BLaER1 treated with 17β-estradiol and CSF1 and Interleukin-3, amounts not matched to agents 10 nM and 100 nM (cell line): ENCODE data around the gene SYNDIG1.

Source experiments
- H3K27ac ChIP-seq, 11 experiments: shearing (Covaris generic); formaldehyde crosslinking; 2 replicates each; pipeline ENCODE4 v1.8.1; 2022
- H3K27me3 ChIP-seq, 11 experiments: shearing (Covaris generic); formaldehyde crosslinking; 2 replicates each; pipeline ENCODE4 v1.8.1; 2022
- H3K36me3 ChIP-seq, 11 experiments: shearing (Covaris generic); formaldehyde crosslinking; 2 replicates each; pipeline ENCODE4 v1.8.1; 2022
- H3K4me1 ChIP-seq, 10 experiments: shearing (Covaris generic); formaldehyde crosslinking; 2 replicates each; pipeline ENCODE4 v1.8.1; 2022
- H3K4me2 ChIP-seq, 11 experiments: shearing (Covaris generic); formaldehyde crosslinking; 2 replicates each; pipeline ENCODE4 v1.8.1; 2022
- H3K4me3 ChIP-seq, 10 experiments: shearing (Covaris generic); formaldehyde crosslinking; 2 replicates each; pipeline ENCODE4 v1.8.1; 2022
- H3K9ac ChIP-seq, 11 experiments: shearing (Covaris generic); formaldehyde crosslinking; 2 replicates each; pipeline ENCODE4 v1.8.1; 2022
- H3K9me3 ChIP-seq, 11 experiments: shearing (Covaris generic); formaldehyde crosslinking; replicated peaks in 1 of 11; 2 replicates each; pipeline ENCODE4 v1.8.1; 2022
- H4K20me1 ChIP-seq, 11 experiments: shearing (Covaris generic); formaldehyde crosslinking; 2 replicates each; pipeline ENCODE4 v1.8.1; 2022
- Cebpa-rat ChIP-seq, 11 experiments: shearing (Covaris generic); IDR thresholded peaks; 2 replicates each; pipeline ENCODE4 v1.8.1; 2022

Gene SYNDIG1

DNA sequence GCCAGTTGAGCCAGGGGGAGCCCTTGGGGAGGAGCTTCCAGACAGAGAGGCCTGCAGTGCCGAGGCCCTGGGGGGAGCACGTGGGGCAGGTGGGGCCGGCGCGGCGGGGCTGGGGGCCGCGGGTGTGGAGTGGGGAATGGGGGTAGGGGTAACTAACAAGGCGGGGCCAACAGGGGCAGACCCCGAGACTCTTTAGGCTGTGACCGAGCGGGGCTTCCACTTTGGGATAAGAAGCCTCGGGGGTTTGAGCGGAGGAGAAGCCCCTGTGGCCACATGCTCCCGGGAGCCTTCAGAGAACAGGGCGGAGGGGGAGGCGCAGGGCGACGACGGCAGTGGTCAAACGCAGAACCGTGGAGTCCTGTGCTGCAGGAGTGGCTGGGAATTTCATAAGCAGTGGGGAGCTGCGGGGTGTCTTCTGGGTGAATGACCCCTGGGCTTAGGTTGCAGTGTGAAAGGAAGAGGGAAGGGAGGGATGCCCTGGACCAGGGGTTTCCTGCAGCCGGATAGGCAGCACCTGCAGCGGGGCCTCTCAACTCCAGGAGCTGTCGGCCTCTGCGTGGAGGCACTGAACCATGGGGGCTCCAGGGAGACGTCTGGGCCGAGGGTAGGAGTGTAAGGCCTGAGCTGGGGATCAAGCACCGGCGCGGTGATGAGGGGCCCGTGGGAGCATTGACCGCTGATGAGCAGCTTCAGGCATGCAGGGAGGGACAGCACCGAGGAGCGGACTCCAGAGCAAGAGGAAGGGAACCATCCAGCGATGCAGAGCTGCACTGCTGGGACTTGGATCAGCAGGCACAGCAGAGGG is 121.0 kb downstream of the SYNDIG1 start:
- Histone ChIP-seq H3K4me3 (no peak overlapping the region; a peak in 1 of 20 replicates), H3K27ac (no peak overlapping the region), H3K4me2 (peak overlapping the region; percentile 28 to 94 (median 69); a peak in 21 of 22 replicates), H3K9ac (peak overlapping the region in 1 of 11 experiments; percentile 19; a peak in 1 of 22 replicates), H3K9me3 (peaks cover 0 to 4% (median 0%) of the 10 kb centered on the region in 11 experiments; a peak in 2 of 22 replicates), H3K27me3 (peaks cover 0 to 7% (median 0%) of the 10 kb centered on the region in 11 experiments; a peak in 3 of 22 replicates), H3K36me3 (no peaks in the 10 kb centered on the region), H3K4me1 (peaks cover 0 to 69% (median 52%) of the 10 kb centered on the region in 10 experiments; a peak in 16 of 20 replicates), H4K20me1 (peaks cover 0 to 7% (median 0%) of the 10 kb centered on the region in 11 experiments; a peak in 1 of 22 replicates)
- TF ChIP-seq Cebpa-rat (IDR thresholded peaks at IDR 0.05), result no peak

DNA sequence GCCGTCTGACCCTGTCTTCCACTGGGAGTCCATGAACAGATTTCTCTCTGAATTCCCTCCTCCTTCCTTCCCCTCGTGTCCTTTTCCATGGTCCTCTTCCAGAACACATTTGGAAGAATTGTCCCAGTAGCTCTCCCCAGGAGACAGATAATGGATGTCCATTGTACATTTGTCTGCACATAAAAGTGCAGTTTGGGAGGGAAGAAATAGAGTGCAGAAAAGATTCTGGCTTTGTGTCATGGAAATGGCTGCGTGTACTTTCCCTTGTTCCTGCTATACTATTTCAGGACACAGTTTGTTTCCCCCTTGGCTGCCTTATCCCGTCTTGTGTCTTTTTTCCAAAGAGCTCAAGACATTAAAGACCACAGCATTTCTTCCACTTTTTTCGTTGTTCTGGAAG is 127.6 kb downstream of the SYNDIG1 start:
- Histone ChIP-seq H3K36me3 (no peaks in the 10 kb centered on the region), H3K4me3 (no peak overlapping the region), H3K4me2 (no peak overlapping the region), H3K9me3 (peaks cover 12 to 33% (median 25%) of the 10 kb centered on the region in 11 experiments), H3K27ac (no peak overlapping the region), H3K4me1 (peaks cover 0 to 6% (median 0%) of the 10 kb centered on the region in 10 experiments; a peak in 4 of 20 replicates), H3K9ac (no peak overlapping the region), H3K27me3 (no peaks in the 10 kb centered on the region), H4K20me1 (no peaks in the 10 kb centered on the region)
- no peak for TF ChIP-seq Cebpa-rat (IDR thresholded peaks at IDR 0.05)

DNA sequence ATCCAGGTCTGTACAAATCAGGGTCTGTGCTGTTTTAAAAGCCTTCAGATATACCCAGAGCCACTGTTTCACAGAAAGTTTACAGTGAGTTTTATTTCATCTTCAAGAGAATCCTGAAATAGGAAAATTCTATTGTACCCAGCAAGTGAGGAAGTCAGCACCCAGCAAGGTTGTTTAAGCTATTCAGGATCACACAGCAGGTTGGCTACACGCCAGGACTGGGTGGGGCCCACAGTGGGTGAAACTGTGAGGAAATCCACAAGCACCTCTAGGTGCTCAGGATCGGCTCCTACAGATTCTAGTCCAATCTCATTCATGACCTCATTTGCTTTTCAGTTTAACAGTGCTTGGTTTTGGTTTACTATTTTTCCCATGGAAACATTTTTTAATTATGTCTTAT is 128.9 kb downstream of the SYNDIG1 start:
- Histone ChIP-seq H3K4me1 (no peaks in the 10 kb centered on the region), H3K9me3 (peaks cover 12 to 37% (median 25%) of the 10 kb centered on the region in 11 experiments), H4K20me1 (no peaks in the 10 kb centered on the region), H3K27me3 (no peaks in the 10 kb centered on the region), H3K9ac (no peak overlapping the region), H3K4me3 (no peak overlapping the region), H3K4me2 (no peak overlapping the region), H3K36me3 (no peaks in the 10 kb centered on the region), H3K27ac (no peak overlapping the region)
- TF ChIP-seq Cebpa-rat (IDR thresholded peaks at IDR 0.05), result no peak

DNA sequence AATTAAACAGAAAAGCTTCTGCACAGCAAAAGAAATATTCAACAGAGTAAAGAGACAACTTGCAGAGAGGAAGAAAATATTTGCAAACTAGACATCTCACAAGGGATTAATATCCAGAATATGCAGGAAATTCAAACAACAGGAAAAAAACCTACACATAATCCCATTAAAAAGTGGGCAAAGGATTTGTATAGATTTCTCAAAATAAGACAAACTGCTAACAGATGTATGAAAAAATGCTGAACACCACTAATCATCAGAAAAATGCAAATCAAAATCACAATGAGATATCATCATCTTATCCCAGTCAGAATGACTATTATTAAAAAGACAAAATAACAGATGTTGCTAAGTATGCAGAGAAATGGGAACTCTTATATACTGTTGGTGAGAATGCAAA is 129.6 kb downstream of the SYNDIG1 start:
- no peak overlapping the region for H3K4me2 ChIP-seq
- H4K20me1 ChIP-seq, result no peaks in the 10 kb centered on the region
- no peaks in the 10 kb centered on the region for H3K36me3 ChIP-seq
- no peak overlapping the region for H3K9ac ChIP-seq
- no peaks in the 10 kb centered on the region for H3K4me1 ChIP-seq
- no peak for TF ChIP-seq Cebpa-rat (IDR thresholded peaks at IDR 0.05)
- H3K9me3 ChIP-seq, result peaks cover 12 to 37% (median 25%) of the 10 kb centered on the region in 11 experiments
- no peak overlapping the region for H3K27ac ChIP-seq
- no peaks in the 10 kb centered on the region for H3K27me3 ChIP-seq
- H3K4me3 ChIP-seq, result no peak overlapping the region

DNA sequence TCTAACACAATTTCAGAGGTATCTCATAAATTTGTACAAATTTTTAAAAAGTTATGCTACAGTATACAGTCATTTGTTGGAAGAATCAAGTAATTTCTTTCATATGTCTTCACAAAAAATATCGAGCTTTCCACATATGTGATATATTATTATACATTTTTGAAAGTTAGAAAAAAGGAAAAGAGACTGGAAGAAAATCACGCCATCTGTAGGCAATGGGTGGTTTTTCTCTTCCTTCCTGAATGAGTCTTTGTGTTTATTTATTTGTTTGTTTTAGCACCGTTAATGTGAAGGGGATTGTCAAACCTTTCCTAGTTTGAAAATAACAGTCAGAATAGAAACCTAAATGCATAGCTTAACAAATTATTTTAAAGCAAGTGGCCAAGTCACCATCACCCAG is 130.6 kb downstream of the SYNDIG1 start:
- Histone ChIP-seq H3K4me2 (no peak overlapping the region), H4K20me1 (no peaks in the 10 kb centered on the region), H3K4me3 (no peak overlapping the region), H3K9me3 (peaks cover 12 to 37% (median 24%) of the 10 kb centered on the region in 11 experiments), H3K27me3 (no peaks in the 10 kb centered on the region), H3K9ac (no peak overlapping the region), H3K4me1 (no peaks in the 10 kb centered on the region), H3K36me3 (no peaks in the 10 kb centered on the region), H3K27ac (no peak overlapping the region)
- TF ChIP-seq Cebpa-rat (IDR thresholded peaks at IDR 0.05), result no peak

DNA sequence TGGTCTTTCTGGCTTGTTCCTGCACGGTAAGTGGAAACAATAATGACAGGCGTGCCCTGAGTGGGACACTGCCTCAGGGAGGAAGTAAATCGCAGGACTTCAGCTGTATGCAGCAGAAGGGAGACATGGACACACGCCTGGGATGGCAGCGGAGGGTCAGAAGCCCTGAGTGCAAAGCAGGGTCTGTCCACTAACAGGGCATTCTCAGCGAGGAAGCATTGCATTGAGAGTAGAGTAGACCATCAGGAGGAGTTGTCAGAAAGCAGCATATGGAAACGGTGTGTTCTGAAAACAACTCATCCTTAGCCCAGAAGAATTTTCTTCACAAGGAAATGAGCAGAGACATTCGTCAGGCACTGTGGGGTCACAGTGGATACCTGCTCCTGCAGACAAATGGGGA is 134.0 kb downstream of the SYNDIG1 start:
- no peaks in the 10 kb centered on the region for H3K27me3 ChIP-seq
- H3K9ac ChIP-seq, result no peak overlapping the region
- no peaks in the 10 kb centered on the region for H3K36me3 ChIP-seq
- H3K9me3 ChIP-seq, result peaks cover 12 to 36% (median 24%) of the 10 kb centered on the region in 11 experiments
- H4K20me1 ChIP-seq, result no peaks in the 10 kb centered on the region
- no peak overlapping the region for H3K4me2 ChIP-seq
- peaks cover 0 to 4% (median 3%) of the 10 kb centered on the region in 10 experiments; a peak in 13 of 20 replicates for H3K4me1 ChIP-seq
- H3K27ac ChIP-seq, result no peak overlapping the region
- no peak overlapping the region for H3K4me3 ChIP-seq
- no peak for TF ChIP-seq Cebpa-rat (IDR thresholded peaks at IDR 0.05)

DNA sequence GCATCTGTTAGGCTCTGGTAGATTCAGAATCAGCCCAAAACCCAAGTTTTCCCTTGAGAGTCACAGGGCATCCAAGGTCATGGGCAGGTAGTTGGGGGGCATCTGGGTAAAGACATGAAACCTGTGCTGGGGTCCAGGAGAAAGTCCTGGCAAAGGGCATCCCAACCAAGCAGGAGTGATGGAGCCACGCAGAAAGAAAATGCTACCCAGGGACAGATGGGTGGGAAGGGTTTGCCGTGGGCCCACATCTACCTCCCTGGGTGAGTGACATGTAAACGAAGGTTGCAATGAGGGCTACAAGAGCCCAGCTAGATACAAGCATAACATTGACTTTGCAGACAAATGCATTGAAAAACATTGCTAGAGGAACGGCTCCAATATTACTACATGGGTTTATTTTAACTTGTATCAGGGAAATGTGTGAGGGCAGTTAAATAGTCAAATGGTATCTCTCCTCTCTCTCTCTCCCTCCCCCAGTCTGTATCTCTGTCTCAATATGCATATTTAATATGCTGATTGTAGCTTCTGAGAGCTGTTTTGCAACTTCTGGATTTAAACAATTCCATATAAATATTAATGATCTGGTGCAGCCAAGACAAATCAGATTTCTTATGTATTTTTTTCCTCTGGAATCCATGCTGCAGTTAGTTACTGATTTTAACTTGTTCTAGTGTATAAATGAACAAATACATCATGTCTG is 135.7 kb downstream of the SYNDIG1 start:
- Histone ChIP-seq H3K9me3 (peaks cover 11 to 25% (median 18%) of the 10 kb centered on the region in 11 experiments), H3K4me2 (no peak overlapping the region)
- no peak for TF ChIP-seq Cebpa-rat (IDR thresholded peaks at IDR 0.05)

DNA sequence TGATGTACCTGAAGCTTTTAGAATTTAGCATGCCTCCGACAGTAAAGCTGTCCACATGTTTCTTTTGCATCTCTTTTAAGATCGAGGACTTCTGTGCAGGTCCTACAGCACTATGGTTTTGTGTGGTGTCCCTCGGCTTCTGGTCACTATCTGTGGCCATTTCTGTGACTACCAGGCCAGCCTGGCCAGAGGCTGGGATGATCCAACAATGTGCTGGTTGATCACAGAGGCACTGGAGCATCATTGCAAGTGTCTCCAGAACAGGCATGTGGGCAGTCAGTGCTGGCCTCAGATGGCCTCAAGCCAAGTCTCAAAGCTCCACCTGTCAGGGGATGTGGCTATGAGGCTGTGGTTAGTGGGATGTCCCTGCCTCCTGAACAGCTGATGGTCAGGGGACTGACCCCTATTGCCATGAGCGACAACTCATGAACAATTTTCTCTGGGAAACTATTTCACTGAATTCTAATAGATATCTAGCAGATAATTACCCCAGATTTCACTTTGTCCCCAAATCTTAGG is 136.6 kb downstream of the SYNDIG1 start:
- H3K27ac ChIP-seq, result no peak overlapping the region
- H3K36me3 ChIP-seq, result no peaks in the 10 kb centered on the region
- TF ChIP-seq Cebpa-rat (IDR thresholded peaks at IDR 0.05), result no peak
- peaks cover 16 to 30% (median 28%) of the 10 kb centered on the region in 10 experiments for H3K4me1 ChIP-seq
- no peaks in the 10 kb centered on the region for H4K20me1 ChIP-seq
- peaks cover 2 to 16% (median 9%) of the 10 kb centered on the region in 11 experiments; a peak in 19 of 22 replicates for H3K9me3 ChIP-seq
- no peak overlapping the region for H3K4me2 ChIP-seq
- no peaks in the 10 kb centered on the region for H3K27me3 ChIP-seq
- H3K4me3 ChIP-seq, result no peak overlapping the region
- H3K9ac ChIP-seq, result no peak overlapping the region

More for the DNA sequence above, 135.7 kb downstream of the SYNDIG1 start:
- no peak overlapping the region for H3K27ac ChIP-seq
- no peak overlapping the region for H3K4me3 ChIP-seq
- no peaks in the 10 kb centered on the region for H3K27me3 ChIP-seq
- H3K4me1 ChIP-seq, result peaks cover 12 to 21% (median 20%) of the 10 kb centered on the region in 10 experiments
- no peak overlapping the region for H3K9ac ChIP-seq
- no peaks in the 10 kb centered on the region for H3K36me3 ChIP-seq
- no peaks in the 10 kb centered on the region for H4K20me1 ChIP-seq

DNA sequence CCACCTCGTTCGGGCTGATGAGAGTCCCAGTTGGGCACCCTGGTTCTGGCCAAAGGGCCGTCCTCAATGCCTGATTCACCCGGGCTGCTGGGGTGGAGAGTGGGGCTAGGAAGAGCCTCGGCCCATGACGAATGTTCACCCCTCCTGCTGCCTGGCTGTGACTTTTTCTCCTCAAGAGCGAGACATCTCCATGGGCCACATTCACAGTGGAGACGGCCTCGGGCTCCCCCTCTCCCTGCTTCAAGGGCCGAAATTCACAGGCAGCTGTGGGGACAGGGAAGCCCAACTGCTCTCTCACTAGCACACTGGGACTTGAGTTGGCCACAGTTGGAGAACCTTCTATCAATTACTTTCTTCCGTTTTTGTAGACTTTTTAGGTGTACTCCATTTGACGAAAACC is 138.0 kb downstream of the SYNDIG1 start:
- no peak for TF ChIP-seq Cebpa-rat (IDR thresholded peaks at IDR 0.05)

More for the DNA sequence above, 138.0 kb downstream of the SYNDIG1 start:
- Histone ChIP-seq H3K27me3 (no peaks in the 10 kb centered on the region), H3K9me3 (peaks cover 0 to 2% (median 0%) of the 10 kb centered on the region in 11 experiments; a peak in 4 of 22 replicates), H3K36me3 (no peaks in the 10 kb centered on the region), H3K4me1 (peaks cover 20 to 41% (median 38%) of the 10 kb centered on the region in 10 experiments), H3K4me3 (no peak overlapping the region), H3K27ac (no peak overlapping the region), H3K9ac (no peak overlapping the region), H4K20me1 (no peaks in the 10 kb centered on the region), H3K4me2 (0 out of 22 replicates have a peak overlapping the region, but pooled peaks of 1 of the 11 experiments have one; percentile 10)
